CD4-positive, alpha-beta T cell treated with Interleukin-15 for 4 hours (primary cell): ENCODE measurements around the gene MAPK12.

Experiments
- DNase-seq: peaks from one replicate; pipeline ENCODE4 v3.0.0-alpha.2; 2020; ENCODE audit warnings: low spot score

The MAPK12 gene

DNA sequence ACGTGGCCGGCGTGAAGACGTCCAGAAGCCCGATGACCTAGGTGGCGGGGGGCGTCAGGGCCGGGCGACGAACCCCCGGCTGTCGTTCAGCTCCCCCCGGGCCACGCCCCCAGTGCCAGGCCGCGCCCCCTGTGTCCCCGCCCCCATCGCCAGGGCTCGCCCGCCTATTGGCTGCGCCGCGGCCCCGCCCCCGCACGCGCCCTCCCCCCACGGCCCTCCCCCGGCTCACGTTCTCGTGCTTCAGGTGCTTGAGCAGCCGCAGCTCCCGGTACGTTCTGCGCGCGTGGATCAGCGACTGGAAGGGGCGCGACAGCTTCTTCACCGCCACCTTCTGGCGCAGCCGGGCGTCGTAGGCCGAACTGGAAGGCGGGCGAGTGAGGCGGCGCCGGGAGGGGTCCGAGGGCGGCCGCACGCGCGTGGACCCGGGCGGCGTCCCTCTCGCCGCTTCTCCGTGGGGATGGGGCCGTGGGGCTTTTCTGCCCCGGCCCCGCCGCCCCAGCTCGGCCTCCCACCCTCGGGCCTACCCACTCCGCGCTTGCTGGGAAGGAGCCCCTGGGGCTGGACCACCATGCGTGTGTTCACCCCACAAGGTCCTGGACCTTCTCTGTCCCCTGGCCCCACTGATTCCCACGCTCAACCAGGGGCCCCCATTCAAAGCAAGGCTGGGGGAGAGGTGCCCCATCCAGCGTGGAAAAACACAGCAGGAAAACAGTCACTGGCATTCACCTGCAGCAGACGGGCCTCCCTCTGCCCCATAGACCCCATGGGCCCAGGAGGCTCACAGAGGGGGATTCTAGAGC, 6.3 kb upstream of the MAPK12 start:
- DNase-seq = peak; percentile 45

DNA sequence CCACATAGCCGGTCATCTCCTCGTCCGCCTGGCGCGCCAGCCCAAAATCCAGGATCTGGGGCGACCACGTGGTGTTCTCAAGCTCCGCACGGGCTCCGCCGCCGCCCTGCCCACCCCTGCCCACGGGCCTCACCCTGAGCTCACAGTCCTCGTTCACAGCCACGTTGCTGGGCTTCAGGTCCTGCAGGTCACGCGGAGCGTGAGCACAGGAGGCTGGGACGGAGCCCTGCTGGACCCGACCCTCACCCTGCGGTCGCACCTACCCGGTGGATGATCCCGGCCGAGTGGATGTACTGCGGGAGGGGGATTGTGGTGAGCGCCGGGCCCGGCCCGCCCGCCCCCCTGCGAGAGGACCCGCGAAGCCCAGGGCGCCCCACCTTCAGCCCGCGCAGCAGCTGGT, 5.5 kb upstream of the MAPK12 start:
- no peak for DNase-seq

DNA sequence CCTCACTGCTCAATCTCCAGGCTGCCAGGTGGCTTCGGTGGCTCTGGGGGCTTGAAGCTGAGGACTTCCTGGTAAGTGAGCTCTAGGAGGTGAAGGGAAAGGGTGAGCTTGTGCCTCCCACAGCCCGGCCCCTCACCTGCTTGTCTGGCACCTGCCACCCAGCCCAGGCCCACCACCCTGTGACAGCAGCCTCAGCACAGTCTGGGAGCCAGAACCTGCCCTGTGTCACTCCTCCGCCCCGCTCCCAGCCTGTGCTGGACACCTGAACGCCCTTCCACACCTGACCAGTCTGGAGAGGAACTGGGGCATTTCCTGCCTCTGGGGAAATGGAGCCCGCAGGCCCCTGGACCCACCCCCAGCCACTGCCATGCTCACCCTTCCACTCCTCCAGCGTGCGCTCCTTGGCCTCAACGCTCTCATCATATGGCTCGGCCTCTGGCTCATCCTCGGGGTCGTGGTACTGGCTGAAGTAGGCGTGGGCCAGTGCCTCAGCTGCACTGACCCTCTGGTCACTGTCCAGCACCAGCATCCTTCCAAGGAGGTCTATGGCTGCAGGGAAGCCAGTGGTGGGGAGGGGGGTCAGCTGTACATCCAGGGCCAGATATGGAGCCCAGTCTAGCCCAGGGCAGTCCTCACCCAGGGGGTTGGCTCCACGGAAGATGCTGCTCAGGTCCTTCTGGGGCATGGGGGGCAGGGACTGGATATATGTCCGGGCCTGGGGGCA, 3.6 kb upstream of the MAPK12 start:
- no peak for DNase-seq

DNA sequence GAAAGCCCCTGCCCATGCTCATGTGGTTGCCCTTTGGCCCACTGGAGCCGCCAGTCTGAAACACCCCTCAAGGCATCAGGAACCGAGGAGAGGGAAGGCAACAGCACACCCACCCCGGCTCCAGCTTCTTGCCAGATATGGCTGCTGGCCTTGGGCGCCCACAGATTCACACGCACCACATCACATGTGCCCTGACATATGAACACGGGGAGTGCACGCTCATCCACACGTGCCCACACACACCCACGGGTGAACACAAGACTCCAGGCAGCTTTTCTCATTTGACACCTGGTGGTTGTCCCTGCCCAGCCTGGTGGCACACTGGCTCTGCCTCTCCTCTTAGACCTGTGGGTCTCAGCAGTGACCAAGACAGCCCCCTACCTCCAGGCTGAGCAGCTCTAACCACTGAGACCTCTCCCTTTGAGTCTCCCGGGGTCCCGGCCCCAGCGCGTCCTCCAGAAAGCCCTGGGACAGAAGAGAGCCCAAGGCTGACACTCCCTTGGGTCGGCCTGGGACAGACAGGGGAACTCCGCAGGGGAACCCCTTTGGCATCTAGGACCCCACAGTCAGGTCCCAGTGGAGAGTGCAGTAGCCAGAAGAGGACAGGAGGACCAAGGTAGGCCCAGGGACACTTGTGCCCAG, 2.7 kb upstream of the MAPK12 start:
- no peak for DNase-seq

DNA sequence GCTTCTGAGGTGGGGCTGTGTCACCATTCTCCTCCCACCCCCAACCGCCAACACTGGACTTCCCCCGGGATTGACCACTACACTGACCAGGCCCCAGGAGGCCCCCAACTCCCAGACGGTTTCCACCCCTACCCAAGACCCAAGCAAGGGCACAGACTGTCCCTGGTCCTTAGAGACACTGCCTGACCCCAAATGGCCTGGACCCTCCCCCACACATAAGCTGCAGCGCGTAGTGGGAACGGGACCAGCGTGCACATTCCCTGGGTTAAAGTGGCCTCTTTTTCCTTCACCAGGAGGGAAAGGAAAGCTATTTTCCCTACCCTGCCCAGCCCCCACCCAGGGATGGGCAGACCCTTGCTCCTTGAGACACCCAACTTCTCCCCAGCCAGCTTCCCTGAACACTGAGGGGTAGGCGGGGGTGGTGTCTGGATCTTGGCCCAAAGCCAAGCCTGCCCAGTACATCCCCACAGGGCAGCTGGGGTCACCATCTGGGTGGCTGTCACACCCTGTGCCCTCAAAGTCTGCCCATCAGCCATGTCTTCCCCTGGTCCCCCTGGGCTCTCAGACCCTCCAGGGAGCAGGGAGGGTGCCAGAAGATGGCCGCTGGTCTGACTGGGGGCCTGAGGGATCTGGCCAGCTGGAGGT, 1.6 kb upstream of the MAPK12 start:
- no peak for DNase-seq

DNA sequence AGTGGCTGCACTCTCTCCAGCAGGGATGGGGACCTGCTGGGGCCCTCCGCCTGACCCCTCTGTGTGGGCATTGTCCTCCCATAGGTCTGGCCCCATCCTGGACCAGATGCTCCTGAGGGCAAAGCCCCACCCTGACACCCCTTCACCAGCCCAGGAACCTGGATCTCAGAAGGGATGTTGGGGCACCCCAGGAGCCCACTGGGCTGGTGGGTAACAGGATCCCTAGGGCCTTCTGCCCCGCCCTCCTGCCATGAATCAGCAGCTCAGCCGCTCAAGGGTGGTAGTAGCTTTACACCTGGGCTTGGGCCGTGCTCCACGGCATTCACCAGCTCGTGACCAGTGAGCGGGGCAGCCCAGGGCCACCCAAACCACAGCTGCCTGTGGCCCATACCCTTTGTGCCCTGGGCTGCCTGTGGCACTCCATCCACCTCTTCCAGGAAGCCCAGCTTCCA, 1.0 kb upstream of the MAPK12 start:
- DNase-seq = no peak

DNA sequence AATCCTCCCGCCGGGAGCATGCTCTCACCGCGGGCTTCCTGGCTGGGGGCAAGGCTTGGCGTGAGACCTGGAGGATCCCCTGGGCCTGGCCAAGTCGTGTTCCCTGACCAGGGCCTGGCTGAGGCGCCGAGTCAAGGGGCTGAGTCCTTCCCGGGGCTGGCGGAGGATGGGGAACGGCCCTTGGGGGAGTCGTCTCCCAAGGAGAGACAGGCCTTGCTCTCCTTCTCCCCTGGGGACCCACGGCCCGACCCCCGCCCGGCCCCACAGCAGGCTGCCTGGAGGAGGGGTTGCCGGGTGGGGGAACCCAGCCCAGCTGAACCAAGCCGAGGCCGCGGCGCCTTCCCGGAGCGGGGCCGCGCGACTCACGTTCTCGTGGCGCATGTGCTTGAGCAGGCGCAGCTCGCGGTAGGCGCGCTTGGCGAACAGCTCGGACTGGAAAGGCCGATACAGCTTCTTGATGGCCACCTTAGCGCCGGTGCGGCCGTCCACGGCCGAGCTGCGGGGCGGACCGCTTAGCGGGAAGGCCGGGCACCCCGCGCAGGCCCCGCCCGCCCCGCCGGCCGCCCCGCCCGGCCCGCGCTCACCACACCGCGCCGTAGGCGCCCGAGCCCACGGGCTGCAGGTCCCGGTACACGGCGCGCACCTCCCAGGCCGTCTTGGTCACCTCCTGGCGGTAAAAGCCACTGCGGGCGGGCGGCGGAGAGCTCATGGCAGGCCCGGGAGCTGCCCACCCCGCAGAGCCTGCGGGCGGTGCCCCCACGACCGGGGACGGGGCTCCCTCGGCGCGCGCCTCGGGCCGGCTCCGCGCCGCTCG, 475 bp downstream of the MAPK12 start:
- DNase-seq = no peak

DNA sequence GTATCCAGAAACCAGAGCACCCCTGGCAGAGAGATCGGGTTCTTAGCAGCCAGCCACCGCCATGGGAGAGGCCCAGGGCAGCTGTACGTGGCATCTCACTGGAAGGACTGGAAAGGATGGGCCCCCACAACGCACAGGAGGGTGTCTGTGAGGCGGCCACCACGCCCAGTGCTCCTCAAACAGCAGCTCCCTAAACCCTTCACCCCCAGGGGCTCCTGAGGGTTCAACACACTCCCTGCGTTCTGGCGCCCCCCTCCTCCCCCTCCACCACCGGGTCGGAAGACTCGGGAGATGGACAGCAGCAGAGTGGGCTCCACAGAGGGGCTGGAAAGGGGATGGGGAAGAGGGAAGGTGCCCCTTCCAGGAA, 1.1 kb downstream of the MAPK12 start:
- DNase-seq = no peak

DNA sequence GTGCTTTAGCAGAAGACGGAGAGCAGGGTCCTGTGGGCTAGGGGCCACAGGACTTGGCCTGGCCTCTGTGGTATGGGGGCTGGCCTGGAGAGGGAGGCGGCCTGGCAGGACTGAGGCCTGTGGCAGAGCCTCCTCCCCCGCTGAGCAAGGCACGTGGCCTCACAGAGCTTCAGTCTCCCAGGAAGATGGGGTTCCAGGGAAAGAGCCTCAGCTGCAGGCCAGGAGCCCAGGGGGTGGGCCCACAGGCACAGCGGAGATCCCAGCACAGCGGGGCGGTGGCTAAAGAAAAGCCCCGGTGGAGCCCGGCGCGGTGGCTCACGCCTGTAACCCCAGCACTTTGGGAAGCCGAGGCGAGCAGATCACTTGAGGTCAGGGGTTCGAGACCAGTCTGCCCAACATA, 2.2 kb downstream of the MAPK12 start:
- DNase-seq = no peak

DNA sequence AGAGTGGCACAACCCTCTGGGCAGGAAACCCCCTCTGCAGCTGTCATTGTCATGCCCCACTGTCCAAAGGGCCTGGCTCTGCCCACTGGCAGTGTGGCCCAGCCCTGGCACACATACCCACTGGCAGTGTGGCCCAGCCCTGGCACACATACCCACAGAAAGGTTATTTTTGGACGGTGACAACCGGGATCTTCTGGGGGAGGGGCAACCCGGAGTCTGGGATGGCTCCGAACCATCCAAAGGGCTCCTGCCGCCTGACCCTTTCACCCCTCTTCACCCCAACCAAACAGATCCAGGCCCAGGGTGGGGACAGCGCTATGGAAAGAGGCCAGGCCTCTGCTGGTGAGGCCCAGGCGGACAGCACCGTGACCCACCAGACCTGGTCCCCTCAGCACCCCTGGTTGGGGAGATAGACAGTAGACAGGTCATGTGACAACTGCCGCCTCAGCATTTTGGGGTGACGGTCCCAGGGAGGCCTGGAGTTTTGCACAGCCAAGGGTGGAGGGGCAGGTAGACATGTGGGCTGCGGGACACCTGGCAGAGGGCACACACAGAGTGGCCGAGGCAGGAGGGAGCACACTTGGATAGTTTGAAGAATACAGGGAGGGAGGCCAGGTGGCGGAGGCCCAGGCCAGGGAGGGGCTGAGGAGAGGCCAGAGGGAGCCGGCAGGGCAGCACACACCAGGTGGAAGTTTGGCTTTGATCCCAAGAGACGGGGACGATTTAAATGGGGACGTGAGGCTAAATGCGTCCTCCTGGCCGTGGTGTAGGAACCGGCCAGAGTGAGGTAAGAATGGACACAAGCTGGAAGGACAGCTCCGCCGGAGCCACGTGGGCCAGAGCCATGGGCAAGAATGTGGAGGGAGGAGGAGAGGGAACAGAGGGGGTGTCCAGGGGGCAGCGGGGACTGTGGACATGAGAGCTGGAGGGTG, 2.9 kb downstream of the MAPK12 start:
- DNase-seq = no peak

DNA sequence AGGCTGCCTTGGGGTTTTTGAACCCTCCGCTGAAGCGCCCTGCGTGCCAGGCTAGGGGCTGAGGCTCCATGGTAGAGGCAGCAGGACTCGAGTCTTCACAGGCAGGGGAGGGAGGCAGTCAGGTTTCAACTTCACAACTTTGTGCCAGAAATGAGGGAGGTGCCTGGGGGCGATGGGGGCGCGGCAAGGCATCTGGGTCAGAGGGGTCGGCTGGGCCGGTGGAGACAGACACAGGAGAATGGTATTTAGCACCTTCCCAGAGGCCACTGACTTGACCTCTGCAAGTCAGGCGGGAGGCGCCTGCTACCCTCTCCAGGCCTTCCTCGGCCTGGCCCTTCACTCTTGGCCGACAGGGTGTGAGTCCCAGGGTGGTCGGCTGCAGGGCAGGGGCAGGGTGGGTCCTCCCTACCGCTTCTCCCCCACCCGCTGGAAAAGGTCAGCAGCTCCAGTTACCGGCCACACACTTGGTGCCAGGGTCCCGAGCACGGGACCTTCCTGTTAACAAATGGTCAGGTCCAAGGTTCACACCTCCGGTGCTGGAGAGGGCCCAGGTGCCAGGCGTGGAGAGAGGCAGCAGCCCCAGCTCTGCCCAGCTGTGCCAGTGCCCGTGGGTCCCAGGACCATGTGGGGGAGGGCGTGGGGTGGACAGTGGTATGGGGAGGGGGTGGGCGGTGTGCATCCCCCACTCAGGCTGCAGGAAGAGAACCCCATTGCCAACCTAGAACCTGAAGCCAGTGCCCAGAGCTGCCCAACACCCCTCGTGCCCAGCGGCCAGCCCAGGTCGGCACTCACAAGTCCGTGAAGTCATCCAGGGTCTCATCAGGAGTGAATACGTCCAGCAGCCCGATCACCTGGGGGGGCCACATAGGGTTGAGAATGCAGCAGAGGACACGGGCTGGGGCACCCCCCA, 3.8 kb downstream of the MAPK12 start:
- DNase-seq = no peak

DNA sequence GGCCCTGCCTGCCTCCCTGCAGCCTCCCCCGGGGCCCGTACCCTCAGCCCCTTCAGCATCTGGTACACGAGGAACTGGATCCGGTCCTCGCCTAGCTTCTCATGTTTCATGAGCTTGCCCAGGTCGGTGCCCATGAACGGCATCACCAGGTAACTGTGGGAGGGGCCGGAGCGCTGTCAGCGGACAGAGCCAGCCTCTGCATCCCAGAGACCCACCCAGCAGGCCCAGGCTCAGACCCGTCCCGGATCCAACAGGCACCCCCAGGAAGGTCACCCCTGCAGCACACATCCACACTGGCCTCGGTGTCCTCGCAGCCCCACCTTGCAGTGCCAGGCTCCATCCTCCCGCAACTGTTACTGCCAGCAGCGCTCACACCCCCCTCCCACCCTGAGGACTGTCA, 4.4 kb downstream of the MAPK12 start:
- DNase-seq = no peak

DNA sequence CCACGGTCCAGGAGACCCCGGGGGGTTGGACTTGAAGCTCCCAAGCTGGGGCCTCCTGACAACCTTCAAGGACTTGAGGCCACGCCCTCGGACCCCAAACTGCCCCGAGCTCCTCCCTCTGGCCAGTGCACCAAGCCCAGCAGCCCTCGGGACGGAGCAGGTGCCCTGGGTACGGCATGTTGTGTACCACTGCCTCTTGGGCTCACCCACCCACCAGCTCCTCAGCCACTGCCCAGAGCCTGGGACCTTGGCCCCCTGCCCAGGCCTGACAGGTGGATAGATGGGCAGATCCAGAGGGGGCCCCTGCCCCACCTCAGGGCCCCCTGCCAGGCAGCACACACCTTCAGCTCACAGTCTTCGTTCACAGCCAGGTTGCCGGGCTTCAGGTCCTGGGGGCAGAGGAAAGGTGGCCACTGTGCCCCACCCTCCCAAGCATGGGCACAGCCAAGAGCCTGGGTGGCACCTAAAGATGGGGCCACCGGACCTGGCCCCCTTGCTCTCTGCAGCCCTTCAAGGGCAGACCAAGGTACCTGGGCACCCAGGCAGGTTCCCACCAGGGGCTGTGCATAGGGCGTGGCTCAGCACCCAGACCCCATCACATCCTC, 5.1 kb downstream of the MAPK12 start:
- DNase-seq = no peak

DNA sequence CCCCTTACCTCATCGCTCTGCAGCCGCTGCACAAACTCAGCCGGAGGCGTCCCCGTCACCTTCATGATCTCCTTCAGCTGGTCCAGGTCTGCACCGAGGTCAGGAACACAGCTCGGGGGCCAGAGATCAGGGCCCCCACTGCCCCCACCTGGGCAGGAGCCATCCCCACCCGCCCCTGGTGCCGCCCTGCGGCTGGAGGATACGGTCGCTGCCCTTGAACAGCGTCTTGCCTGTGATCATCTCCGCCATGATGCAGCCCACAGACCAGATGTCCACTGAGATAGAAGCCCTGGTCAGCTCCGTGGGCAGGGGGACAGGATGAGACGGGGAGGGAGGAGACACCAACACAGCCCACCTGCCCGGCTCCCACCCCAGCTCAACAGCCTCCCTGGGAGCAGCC, 5.9 kb downstream of the MAPK12 start:
- no peak for DNase-seq

DNA sequence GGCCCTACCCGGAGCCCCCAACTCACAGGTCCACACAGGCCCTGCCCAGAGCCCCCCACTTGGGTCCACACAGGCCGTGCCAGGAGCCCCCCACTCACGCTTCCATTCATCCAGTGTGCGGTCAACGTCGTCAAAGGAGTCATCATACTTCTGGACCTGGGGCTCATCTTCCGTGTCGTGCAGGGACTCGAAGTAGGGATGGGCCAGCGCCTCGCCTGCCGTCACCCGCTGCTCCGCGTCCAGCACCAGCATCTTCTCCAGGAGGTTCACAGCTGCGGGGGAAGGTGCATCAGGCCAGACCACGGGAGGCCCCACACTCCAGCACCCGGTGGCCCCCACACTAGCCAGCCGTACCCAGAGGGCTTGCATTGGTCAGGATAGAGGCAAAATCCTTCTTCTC, 6.4 kb downstream of the MAPK12 start:
- DNase-seq = no peak

DNA sequence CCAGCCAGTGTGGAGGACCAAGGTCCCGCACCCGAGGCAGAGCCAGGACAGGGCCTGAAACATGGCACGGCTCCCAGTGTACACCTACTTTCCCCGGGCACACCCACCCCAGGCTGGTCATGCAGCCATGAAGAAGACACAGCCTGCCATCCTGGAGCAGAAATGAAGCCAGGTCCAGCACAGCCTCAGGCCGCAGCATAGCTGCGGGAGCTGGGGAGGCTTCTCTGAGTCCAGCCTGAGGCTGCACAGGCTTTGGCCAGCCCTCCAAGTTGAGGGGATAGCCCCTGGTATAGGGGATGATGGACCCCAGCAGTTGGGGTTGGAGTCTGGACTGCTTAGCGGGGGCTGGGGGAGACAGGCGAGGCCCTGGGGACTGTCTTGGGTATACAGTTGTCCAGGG, 7.5 kb downstream of the MAPK12 start:
- no peak for DNase-seq

DNA sequence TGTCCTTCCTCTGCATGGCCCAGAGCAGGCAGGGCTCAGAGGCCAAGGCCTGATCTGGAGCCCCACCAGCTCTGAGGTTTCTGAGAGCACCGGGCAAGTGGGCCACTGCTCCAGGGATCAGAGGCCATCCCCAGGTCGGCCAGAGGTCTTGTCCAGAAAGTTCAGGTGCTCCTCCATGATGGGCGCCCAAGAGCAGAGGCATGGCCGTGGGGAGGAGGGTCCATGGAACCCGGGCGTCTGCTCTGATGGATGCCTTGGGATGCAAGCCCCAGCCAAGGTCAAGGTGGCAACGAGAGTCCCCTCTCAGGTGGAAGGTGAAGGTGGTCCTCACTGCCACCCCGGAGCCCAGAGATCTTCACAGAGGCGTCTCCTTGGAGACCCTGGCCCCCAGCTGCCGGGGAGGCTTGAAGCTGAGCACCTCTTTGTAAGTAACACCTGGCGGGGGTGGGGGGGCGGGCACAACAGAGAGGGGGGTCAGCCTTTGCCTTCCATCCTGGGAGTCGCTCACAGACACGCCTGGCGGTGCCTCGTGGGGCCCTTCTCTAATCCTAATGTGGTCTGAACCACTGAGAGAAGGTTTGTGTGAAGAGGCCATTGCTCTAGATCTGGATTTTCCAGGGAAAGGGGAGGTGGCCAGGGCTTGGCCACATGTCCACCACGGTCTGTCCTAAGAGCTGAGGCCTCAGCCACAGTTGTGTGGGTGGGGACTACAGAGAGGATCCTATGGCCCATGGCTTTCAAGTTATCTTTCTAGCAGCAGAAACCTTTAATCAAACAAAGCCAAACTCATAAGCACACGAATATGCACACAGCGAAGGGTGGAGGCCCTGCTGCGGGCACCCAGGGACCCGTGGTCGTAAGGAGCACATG, 8.2 kb downstream of the MAPK12 start:
- DNase-seq = no peak
